CD8-positive, alpha-beta memory T cell (primary cell): ENCODE results near the gene ZNF296. TPM values are rescaled to one million over a fixed set of nuclear protein-coding genes. Genes with fewer than 3 reads are reported as not detected.
"Not testable (repeated sequence)": the region's sequence is repeated elsewhere in the genome, so short reads cannot be mapped to it uniquely, and the experiment has no call there.

Experiments used
- CTCF ChIA-PET: fragments of 350-600 bp; sonication (Branson Sonifier 250); formaldehyde crosslinking; loops from one replicate; lab custom pipeline; 2021; ENCODE audit warnings: antibody characterized with exemption; lab: Charles Lee
- POLR2A ChIA-PET: fragments of 350-600 bp; sonication (Branson Sonifier 250); formaldehyde crosslinking; loops from one replicate; lab custom pipeline; 2021; ENCODE audit warnings: antibody characterized with exemption; lab: Charles Lee
- DNase-seq, 5 donors: peaks; one replicate each; pipeline versions ENCODE4 v3.0.0 to v3.0.0-alpha.2; 2020 to 2022; ENCODE audit warnings: mixed read lengths in 1 of 5
- H3K27ac ChIP-seq: one replicate; pipeline ENCODE4 v1.7.0; 2013; ENCODE audit warnings: low read depth, mild to moderate bottlenecking, low read length, moderate library complexity
- H3K27me3 ChIP-seq: 2 replicates; pipeline ENCODE4 v1.7.0; 2013; ENCODE audit warnings: low read length, mild to moderate bottlenecking; ENCODE audit not compliant: insufficient read depth, poor library complexity, severe bottlenecking
- H3K36me3 ChIP-seq: 2 replicates; pipeline ENCODE4 v1.7.0; 2013; ENCODE audit warnings: mild to moderate bottlenecking, low read length, moderate library complexity; ENCODE audit not compliant: insufficient read depth
- H3K4me1 ChIP-seq: 2 replicates; pipeline ENCODE4 v1.7.0; 2013; ENCODE audit warnings: mild to moderate bottlenecking, low read length, moderate library complexity; ENCODE audit not compliant: insufficient read depth
- H3K4me3 ChIP-seq: 2 replicates; pipeline ENCODE4 v1.7.0; 2013; ENCODE audit warnings: mild to moderate bottlenecking, low read length
- H3K9me3 ChIP-seq: 2 replicates; pipeline ENCODE4 v1.7.0; 2013; ENCODE audit warnings: mild to moderate bottlenecking, low read length
- H3K27ac Mint-ChIP-seq, 8 donors: one replicate each; pipeline ENCODE4 v1.8.0; 2020 to 2021; ENCODE audit warnings: mixed read lengths in 8 of 8, mild to moderate bottlenecking in 6 of 8, inconsistent platforms in 3 of 8, moderate library complexity in 3 of 8
- H3K27me3 Mint-ChIP-seq, 2 donors: one replicate each; pipeline ENCODE4 v1.8.0; 2020 to 2021; ENCODE audit warnings: mixed read lengths in 2 of 2, mild to moderate bottlenecking in 1 of 2, moderate library complexity in 1 of 2
- H3K36me3 Mint-ChIP-seq, 3 donors: one replicate each; pipeline ENCODE4 v1.8.0; 2020 to 2021; ENCODE audit warnings: mixed read lengths in 3 of 3, inconsistent platforms in 1 of 3, mild to moderate bottlenecking in 1 of 3
- H3K4me1 Mint-ChIP-seq, 3 donors: one replicate each; pipeline ENCODE4 v1.8.0; 2020 to 2021; ENCODE audit warnings: mixed read lengths in 3 of 3, inconsistent platforms in 1 of 3, mild to moderate bottlenecking in 1 of 3
- H3K4me3 Mint-ChIP-seq, 7 donors: one replicate each; pipeline ENCODE4 v1.8.0; 2020 to 2021; ENCODE audit warnings: mixed read lengths in 7 of 7, mild to moderate bottlenecking in 6 of 7, moderate library complexity in 4 of 7, inconsistent platforms in 2 of 7
- H3K9me3 Mint-ChIP-seq, 5 donors: one replicate each; pipeline ENCODE4 v1.8.0; 2020 to 2022; ENCODE audit warnings: mixed read lengths in 5 of 5, mild to moderate bottlenecking in 3 of 5, moderate library complexity in 2 of 5, inconsistent platforms in 1 of 5
- polyA plus RNA-seq: library from polyadenylated mRNA; unstranded; fragments of 300-500 nt; fragmentation: Illumina TruSeq; gene quantifications from one replicate; pipeline ENCODE4 v1.2.3, GENCODE V29; 2021
- total RNA-seq, 2 experiments: library from RNA; stranded (reverse); gene quantifications; one replicate each; pipeline ENCODE4 v1.2.3, GENCODE V29; 2021

Gene ZNF296
- total and polyA plus RNA-seq, 3 experiments from 2014 or later: 6.7 to 8.5 (median 7.9) TPM

GRCh38 chr19:45118591-45119355, 42.5 kb upstream of the ZNF296 start:
- not testable (repeated sequence) for H3K4me3 ChIP-seq, H3K36me3 ChIP-seq, H3K27me3 ChIP-seq, H3K9me3 ChIP-seq, H3K27me3 Mint-ChIP-seq, DNase-seq, H3K9me3 Mint-ChIP-seq, H3K27ac ChIP-seq, H3K36me3 Mint-ChIP-seq
- H3K4me1 ChIP-seq: peaks cover 29% of the 10 kb centered on the region
- H3K27ac Mint-ChIP-seq: peak overlapping the region in 5 of 8 donors; percentile 43 to 73 (median 61)
- peaks cover 46 to 79% (median 60%) of the 10 kb centered on the region in 3 donors for H3K4me1 Mint-ChIP-seq
- POLR2A ChIA-PET: interaction anchor here (1.7 kb wide), 1 partner anchor 27 kb away, joined by 4 read pairs; no protein-coding TSS in a partner anchor
- peak overlapping the region in 4 of 7 donors; percentile 13 to 46 (median 26) for H3K4me3 Mint-ChIP-seq
- CTCF ChIA-PET: interaction anchor here (1.3 to 1.5 kb wide), 2 partner anchors 8 to 15 kb away, joined by 4 to 5 read pairs; no protein-coding TSS in a partner anchor

DNA sequence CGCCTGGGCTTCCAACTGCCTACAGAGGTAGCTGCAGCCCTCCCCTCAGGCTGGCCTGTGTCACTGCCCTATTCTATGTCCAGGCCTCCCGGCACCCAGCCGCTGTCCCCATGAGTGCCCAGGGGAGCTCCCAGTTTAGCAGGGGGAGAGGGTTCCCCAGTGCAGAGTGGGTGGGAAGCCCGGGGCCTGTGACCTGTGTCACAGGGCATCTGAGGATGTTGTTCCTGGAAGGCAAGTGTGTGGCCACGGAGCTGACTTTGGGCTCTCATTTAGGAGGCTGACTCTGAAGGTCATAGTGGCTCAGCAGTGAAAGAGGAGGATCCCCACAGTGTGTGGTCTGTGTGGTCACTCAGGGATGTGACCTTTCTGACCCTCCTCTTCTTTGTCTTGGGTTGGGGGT, 41.8 kb upstream of the ZNF296 start:
- peaks cover 46 to 78% (median 60%) of the 10 kb centered on the region in 3 donors for H3K4me1 Mint-ChIP-seq
- POLR2A ChIA-PET: interaction anchor here (1.7 kb wide), 1 partner anchor 26 kb away, joined by 4 read pairs; no protein-coding TSS in a partner anchor

GRCh38 chr19:45117671-45118070, 41.4 kb upstream of the ZNF296 start:
- no peaks in the 10 kb centered on the region for H3K36me3 ChIP-seq
- no peaks in the 10 kb centered on the region for H3K27me3 Mint-ChIP-seq
- H3K9me3 Mint-ChIP-seq: no peaks in the 10 kb centered on the region
- H3K4me1 ChIP-seq: peaks cover 29% of the 10 kb centered on the region
- H3K27ac ChIP-seq: no peak overlapping the region
- H3K27ac Mint-ChIP-seq: peak overlapping the region in 1 of 8 donors; percentile 87
- ChIA-PET POLR2A (interaction anchor here (1.7 kb wide), 1 partner anchor 26 kb away, joined by 4 read pairs; no protein-coding TSS in a partner anchor), CTCF (interaction anchor here (1.0 to 1.5 kb wide), 3 partner anchors 9 to 18 kb away, joined by 3 to 5 read pairs (median 4); no protein-coding TSS in a partner anchor)
- no peaks in the 10 kb centered on the region for H3K27me3 ChIP-seq
- peaks cover 0 to 3% (median 0%) of the 10 kb centered on the region in 3 donors for H3K36me3 Mint-ChIP-seq
- peak overlapping the region in 2 of 7 donors; percentile 31 to 69 for H3K4me3 Mint-ChIP-seq
- H3K9me3 ChIP-seq: no peaks in the 10 kb centered on the region
- H3K4me3 ChIP-seq: no peak overlapping the region
- no peak for DNase-seq
- H3K4me1 Mint-ChIP-seq: peaks cover 46 to 76% (median 59%) of the 10 kb centered on the region in 3 donors

More for the DNA sequence above, 41.8 kb upstream of the ZNF296 start:
- CTCF ChIA-PET: interaction anchor here (1.3 to 1.5 kb wide), 2 partner anchors 8 to 15 kb away, joined by 4 to 5 read pairs; no protein-coding TSS in a partner anchor
- Histone ChIP-seq H3K36me3 (no peaks in the 10 kb centered on the region), H3K4me3 (no peak overlapping the region), H3K9me3 (no peaks in the 10 kb centered on the region), H3K27ac (no peak overlapping the region), H3K4me1 (peaks cover 29% of the 10 kb centered on the region), H3K27me3 (no peaks in the 10 kb centered on the region)
- Mint-ChIP-seq H3K36me3 (peaks cover 0 to 3% (median 0%) of the 10 kb centered on the region in 3 donors), H3K27me3 (no peaks in the 10 kb centered on the region), H3K27ac (peak overlapping the region in 3 of 8 donors; percentile 26 to 61 (median 54)), H3K4me3 (peak overlapping the region in 2 of 7 donors; percentile 31 to 32), H3K9me3 (no peaks in the 10 kb centered on the region)
- DNase-seq: no peak

- ChIA-PET POLR2A (interaction anchor here (0.7 to 1.7 kb wide), 2 partner anchors 14 to 25 kb away, joined by 3 to 4 read pairs; no protein-coding TSS in a partner anchor), CTCF (interaction anchor here (1.0 to 1.5 kb wide), 3 partner anchors 9 to 19 kb away, joined by 3 to 5 read pairs (median 4); no protein-coding TSS in a partner anchor)
- Histone ChIP-seq H3K4me3 (no peak overlapping the region), H3K36me3 (no peaks in the 10 kb centered on the region), H3K4me1 (peaks cover 29% of the 10 kb centered on the region), H3K27me3 (no peaks in the 10 kb centered on the region), H3K9me3 (no peaks in the 10 kb centered on the region), H3K27ac (no peak overlapping the region)
- H3K4me3 Mint-ChIP-seq: peak overlapping the region in 6 of 7 donors; percentile 23 to 73 (median 64)
- H3K9me3 Mint-ChIP-seq: no peaks in the 10 kb centered on the region
- H3K27me3 Mint-ChIP-seq: no peaks in the 10 kb centered on the region
- peak in 1 of 5 donors; percentile 43 for DNase-seq
- peak overlapping the region in 6 of 8 donors; percentile 54 to 94 (median 82) for H3K27ac Mint-ChIP-seq
- H3K4me1 Mint-ChIP-seq: peaks cover 43 to 73% (median 54%) of the 10 kb centered on the region in 3 donors
- H3K36me3 Mint-ChIP-seq: peaks cover 0 to 3% (median 0%) of the 10 kb centered on the region in 3 donors
These were observed 40.9 kb upstream of the ZNF296 start for GRCh38 chr19:45117167-45117594.

DNA sequence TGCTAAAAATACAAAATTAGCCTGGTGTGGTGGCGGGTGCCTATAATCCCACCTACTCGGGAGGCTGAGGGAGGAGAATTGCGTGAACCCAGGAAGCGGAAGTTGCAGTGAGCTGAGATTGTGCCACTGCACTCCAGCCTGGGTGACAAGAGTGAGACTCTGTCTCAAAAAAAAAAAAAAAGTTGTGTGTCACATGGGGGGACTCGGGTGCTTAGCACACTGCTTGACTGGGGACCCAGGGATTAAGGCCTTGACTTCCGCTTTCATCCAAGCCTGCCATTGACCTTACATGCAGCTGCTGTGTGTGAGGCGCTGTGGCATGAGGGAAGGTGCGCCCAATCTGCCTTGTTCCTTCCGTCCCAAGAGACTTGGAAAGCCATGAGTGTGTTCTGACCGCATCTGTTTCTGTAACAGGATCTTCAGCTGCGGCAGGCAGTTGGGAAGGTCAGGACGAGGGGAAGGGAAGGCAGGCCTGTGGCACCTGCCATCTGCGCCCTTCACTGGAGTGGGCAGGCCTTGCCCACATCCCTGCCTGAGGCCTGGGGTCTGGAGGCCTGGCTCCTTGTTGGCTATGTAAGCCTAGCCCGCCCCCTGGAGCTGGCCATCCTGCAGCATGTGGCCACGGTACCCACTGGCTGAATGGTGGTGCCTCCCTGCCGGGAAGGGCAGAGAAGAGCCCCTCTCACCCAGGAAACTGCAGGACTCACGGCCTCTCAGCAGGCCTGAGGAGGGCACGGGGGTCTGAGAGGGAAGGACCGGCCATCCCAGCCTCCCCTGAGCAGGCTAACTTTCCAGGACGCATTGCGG, 39.7 kb upstream of the ZNF296 start:
- Histone ChIP-seq H3K9me3 (no peaks in the 10 kb centered on the region), H3K36me3 (no peaks in the 10 kb centered on the region), H3K27ac (no peak overlapping the region), H3K27me3 (no peaks in the 10 kb centered on the region), H3K4me1 (peaks cover 29% of the 10 kb centered on the region), H3K4me3 (no peak overlapping the region)
- Mint-ChIP-seq H3K27me3 (no peaks in the 10 kb centered on the region), H3K4me3 (peak overlapping the region in 1 of 7 donors; percentile 36), H3K36me3 (peaks cover 0 to 5% (median 0%) of the 10 kb centered on the region in 3 donors), H3K27ac (peak overlapping the region in 1 of 8 donors; percentile 74), H3K9me3 (no peaks in the 10 kb centered on the region), H3K4me1 (peaks cover 36 to 67% (median 48%) of the 10 kb centered on the region in 3 donors)
- POLR2A ChIA-PET: no interaction called here
- CTCF ChIA-PET: no interaction called here
- no peak for DNase-seq

- H3K9me3 Mint-ChIP-seq: no peaks in the 10 kb centered on the region
These were observed 37.8 kb upstream of the ZNF296 start for GRCh38 chr19:45114116-45114515.

GRCh38 chr19:45113628-45114027, 37.4 kb upstream of the ZNF296 start:
- DNase-seq: no peak
- CTCF ChIA-PET: interaction anchor here (1.5 kb wide), 2 partner anchors 10 to 11 kb away, joined by 4 to 5 read pairs; no protein-coding TSS in a partner anchor
- Histone ChIP-seq H3K27ac (no peak overlapping the region), H3K36me3 (no peaks in the 10 kb centered on the region), H3K27me3 (no peaks in the 10 kb centered on the region), H3K4me3 (no peak overlapping the region), H3K4me1 (peaks cover 28% of the 10 kb centered on the region), H3K9me3 (no peaks in the 10 kb centered on the region)
- Mint-ChIP-seq H3K4me3 (no peak overlapping the region), H3K36me3 (peaks cover 0 to 7% (median 0%) of the 10 kb centered on the region in 3 donors), H3K27ac (no peak overlapping the region), H3K9me3 (no peaks in the 10 kb centered on the region), H3K4me1 (peaks cover 30 to 64% (median 39%) of the 10 kb centered on the region in 3 donors), H3K27me3 (no peaks in the 10 kb centered on the region)
- POLR2A ChIA-PET: no interaction called here

More at GRCh38 chr19:45114116-45114515, 37.8 kb upstream of the ZNF296 start:
- H3K4me3 ChIP-seq: no peak overlapping the region
- peaks cover 0 to 5% (median 0%) of the 10 kb centered on the region in 3 donors for H3K36me3 Mint-ChIP-seq
- no peaks in the 10 kb centered on the region for H3K27me3 Mint-ChIP-seq
- H3K27ac ChIP-seq: no peak overlapping the region
- no peak for DNase-seq
- H3K9me3 ChIP-seq: no peaks in the 10 kb centered on the region
- POLR2A ChIA-PET: no interaction called here
- H3K4me3 Mint-ChIP-seq: no peak overlapping the region
- peaks cover 31 to 65% (median 39%) of the 10 kb centered on the region in 3 donors for H3K4me1 Mint-ChIP-seq
- H3K27ac Mint-ChIP-seq: peak overlapping the region in 2 of 8 donors; percentile 22 to 77
- CTCF ChIA-PET: no interaction called here
- peaks cover 29% of the 10 kb centered on the region for H3K4me1 ChIP-seq
- no peaks in the 10 kb centered on the region for H3K36me3 ChIP-seq
- H3K27me3 ChIP-seq: no peaks in the 10 kb centered on the region
